Urinary bladder (tissue), 4 donors: ENCODE data around the gene EHHADH. TPM values are rescaled to one million over a fixed set of nuclear protein-coding genes. Genes with fewer than 3 reads are reported as not detected.

Experiments used
- DNase-seq: peaks from one replicate; pipeline ENCODE4 v3.0.0-alpha.2; 2015; ENCODE audit errors: extremely low spot score
- H3K27ac ChIP-seq: one replicate; pipeline ENCODE4 v1.5.1; 2013; ENCODE audit warnings: low read depth, mild to moderate bottlenecking, moderate library complexity
- H3K36me3 ChIP-seq: one replicate; pipeline ENCODE4 v1.6.1; 2013; ENCODE audit warnings: mild to moderate bottlenecking, moderate library complexity; ENCODE audit not compliant: insufficient read depth
- H3K4me1 ChIP-seq: one replicate; pipeline ENCODE4 v1.6.1; 2013; ENCODE audit warnings: mild to moderate bottlenecking, moderate library complexity; ENCODE audit not compliant: insufficient read depth
- H3K4me3 ChIP-seq: one replicate; pipeline ENCODE4 v1.5.1; 2013; ENCODE audit warnings: low read depth, low read length
- WGBS: extraction: QIAGEN DNeasy Blood & Tissue Kit; methylation state at CpG from one replicate; pipeline ENCODE4 v1.1.7; 2013; 5-methylcytosine and 5-hydroxymethylcytosine counted together
- polyA plus RNA-seq: library from polyadenylated mRNA; stranded (reverse); fragments of 200-250 nt; gene quantifications from one replicate; pipeline ENCODE4 v1.2.3, GENCODE V29; 2013
- total RNA-seq: library from RNA; depleted of rRNA; stranded (reverse); fragments of >200 nt; gene quantifications from one replicate; pipeline ENCODE4 v1.2.3, GENCODE V29; 2014
- donor health status: healthy with polysubstance abuse.
- donor health status: healthy.

EHHADH gene
- total and polyA plus RNA-seq, 2 donors = 3.4 to 5.1 TPM

DNA sequence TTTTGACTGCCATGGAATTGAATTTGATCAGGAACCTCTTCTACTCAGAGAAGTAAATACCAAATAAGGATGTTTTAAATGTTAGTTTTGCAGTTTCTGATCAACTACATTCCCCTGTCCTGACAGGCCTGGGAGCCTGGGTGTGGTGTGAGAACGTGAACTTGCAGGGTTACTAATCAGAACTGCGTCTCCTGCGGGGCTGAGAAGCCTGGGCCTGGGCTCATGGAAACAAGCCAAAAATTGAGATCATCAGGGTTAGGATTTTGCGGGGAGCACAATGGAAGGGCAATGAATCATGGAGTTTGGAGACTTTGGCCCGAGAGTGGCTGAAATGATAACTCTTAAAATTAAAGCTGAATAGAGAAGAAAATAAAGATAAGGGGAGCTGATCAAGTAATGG, 53.2 kb downstream of the EHHADH start:
- peak; percentile 14 for DNase-seq
- Histone ChIP-seq H3K36me3 (no peaks in the 10 kb centered on the region), H3K27ac (no peak overlapping the region), H3K4me3 (no peak overlapping the region), H3K4me1 (no peaks in the 10 kb centered on the region)
- WGBS = 47% methylated on average over 5 of the region's 5 CpGs

- no peaks in the 10 kb centered on the region for H3K36me3 ChIP-seq
- 81% methylated on average over 5 of the region's 5 CpGs for WGBS
- no peak for DNase-seq
- H3K27ac ChIP-seq = no peak overlapping the region
- H3K4me3 ChIP-seq = no peak overlapping the region
- H3K4me1 ChIP-seq = no peaks in the 10 kb centered on the region
Measured at GRCh38 chr3:185199671-185200070, 54.2 kb downstream of the EHHADH start.

GRCh38 chr3:185199206-185199605, 54.6 kb downstream of the EHHADH start:
- WGBS = 90% methylated on average over 4 of the region's 4 CpGs
- Histone ChIP-seq H3K36me3 (no peaks in the 10 kb centered on the region), H3K4me3 (no peak overlapping the region), H3K27ac (no peak overlapping the region), H3K4me1 (no peaks in the 10 kb centered on the region)
- DNase-seq = no peak

- no peak for DNase-seq
- Histone ChIP-seq H3K4me3 (no peak overlapping the region), H3K36me3 (no peaks in the 10 kb centered on the region), H3K27ac (no peak overlapping the region), H3K4me1 (no peaks in the 10 kb centered on the region)
- WGBS = 90% methylated on average over 2 of the region's 2 CpGs
Measured at GRCh38 chr3:185197068-185197467, 56.8 kb downstream of the EHHADH start.

DNA sequence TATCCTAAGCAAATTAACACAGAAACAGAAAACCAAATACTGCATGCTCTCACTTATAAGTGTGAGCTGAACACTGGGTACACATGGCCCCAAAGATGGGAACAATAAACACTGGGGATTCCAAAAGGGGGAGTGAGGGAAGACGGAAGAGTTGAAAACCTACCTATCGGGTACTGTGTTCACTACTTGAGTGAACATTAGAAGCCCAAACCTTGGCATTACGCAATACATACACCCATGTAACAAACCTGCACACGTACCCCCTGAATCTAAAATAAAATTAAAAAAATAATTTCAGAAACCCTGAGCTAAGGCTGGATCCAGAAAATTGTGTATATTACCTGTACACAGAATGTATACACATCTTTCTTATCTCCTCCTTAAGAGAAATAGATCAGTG, 58.2 kb downstream of the EHHADH start:
- H3K36me3 ChIP-seq = no peaks in the 10 kb centered on the region
- H3K27ac ChIP-seq = no peak overlapping the region
- H3K4me1 ChIP-seq = no peaks in the 10 kb centered on the region
- DNase-seq = no peak
- WGBS = 94% methylated on average over 4 of the region's 4 CpGs
- no peak overlapping the region for H3K4me3 ChIP-seq

DNA sequence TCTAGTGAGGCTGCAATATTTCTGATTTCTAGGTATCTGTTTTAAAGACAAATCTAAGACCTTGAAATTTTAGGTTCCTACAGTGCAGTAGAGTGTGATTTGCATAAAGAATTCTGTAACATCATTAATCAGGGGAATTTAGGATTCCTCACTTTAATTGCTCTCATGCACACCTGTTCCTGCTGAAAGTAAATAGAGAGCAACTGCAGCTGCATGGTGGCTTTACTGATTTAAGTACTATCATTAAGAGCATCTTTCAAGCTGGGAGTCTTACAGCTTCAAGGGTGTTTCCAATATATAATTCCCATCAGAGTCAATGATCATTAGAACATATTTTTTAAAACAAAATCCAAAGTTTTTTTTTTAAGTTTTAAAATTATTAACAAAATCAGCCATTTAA, 65.0 kb downstream of the EHHADH start:
- H3K4me1 ChIP-seq = no peaks in the 10 kb centered on the region
- no peak for DNase-seq
- H3K36me3 ChIP-seq = no peaks in the 10 kb centered on the region
- H3K4me3 ChIP-seq = no peak overlapping the region
- no peak overlapping the region for H3K27ac ChIP-seq

DNA sequence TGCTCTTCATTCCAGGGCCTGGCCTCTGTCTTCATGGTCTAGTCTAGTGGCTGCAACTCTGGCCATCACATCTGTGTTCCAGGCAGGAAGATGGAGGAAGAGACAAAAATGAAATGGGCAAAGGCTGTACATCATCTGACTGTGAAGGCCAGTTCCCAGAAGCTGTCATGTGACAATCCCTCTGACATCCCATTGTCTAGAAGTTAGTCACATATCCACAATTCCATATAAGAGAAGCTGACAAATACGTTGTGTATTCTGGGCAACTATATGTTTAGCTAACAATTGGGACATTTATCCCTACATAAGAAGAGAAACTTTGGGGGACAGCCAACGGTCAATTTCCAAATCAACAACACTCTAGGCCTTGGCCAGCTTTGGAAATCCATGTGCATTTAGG, 66.5 kb downstream of the EHHADH start:
- H3K4me1 ChIP-seq = no peaks in the 10 kb centered on the region
- no peak overlapping the region for H3K4me3 ChIP-seq
- no peak overlapping the region for H3K27ac ChIP-seq
- no peaks in the 10 kb centered on the region for H3K36me3 ChIP-seq
- 74% methylated on average over 2 of the region's 2 CpGs for WGBS
- no peak for DNase-seq

GRCh38 chr3:185176750-185177359, 77.0 kb downstream of the EHHADH start:
- Histone ChIP-seq H3K36me3 (no peaks in the 10 kb centered on the region), H3K4me3 (no peak overlapping the region), H3K27ac (no peak overlapping the region), H3K4me1 (no peaks in the 10 kb centered on the region)
- no peak for DNase-seq
- 20% methylated on average over 10 of the region's 10 CpGs for WGBS

DNA sequence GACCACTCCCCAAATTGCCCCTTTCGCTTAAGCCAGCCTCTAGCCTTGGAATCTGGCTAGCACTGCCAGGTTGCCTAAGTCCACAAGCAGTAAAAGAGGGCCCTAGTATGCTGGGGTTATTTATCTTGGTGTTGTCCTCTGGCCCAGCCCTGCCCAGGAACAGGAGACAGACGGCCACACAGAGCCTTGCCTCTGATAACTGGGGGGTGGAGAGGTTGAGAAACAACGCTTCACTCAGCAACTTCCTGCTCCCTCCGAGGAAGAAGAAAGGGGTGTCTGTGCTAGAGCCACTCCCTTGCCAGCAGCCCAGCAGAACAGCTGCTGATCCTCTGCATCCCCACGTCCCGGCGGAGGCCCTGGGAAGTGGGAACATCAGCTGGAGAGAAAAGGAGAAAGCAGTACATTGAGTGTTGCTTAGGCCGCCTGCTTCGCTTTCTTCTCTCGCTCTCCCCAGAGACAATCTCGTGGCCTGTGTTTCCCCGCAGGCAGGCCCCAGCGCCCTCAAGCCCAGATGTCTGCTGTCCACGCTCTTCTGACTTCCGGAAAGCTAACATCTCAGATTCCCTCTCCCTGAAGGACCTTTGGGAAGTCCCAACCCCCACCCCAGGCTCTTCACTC, 78.4 kb downstream of the EHHADH start:
- no peak for DNase-seq
- no peak overlapping the region for H3K27ac ChIP-seq

DNA sequence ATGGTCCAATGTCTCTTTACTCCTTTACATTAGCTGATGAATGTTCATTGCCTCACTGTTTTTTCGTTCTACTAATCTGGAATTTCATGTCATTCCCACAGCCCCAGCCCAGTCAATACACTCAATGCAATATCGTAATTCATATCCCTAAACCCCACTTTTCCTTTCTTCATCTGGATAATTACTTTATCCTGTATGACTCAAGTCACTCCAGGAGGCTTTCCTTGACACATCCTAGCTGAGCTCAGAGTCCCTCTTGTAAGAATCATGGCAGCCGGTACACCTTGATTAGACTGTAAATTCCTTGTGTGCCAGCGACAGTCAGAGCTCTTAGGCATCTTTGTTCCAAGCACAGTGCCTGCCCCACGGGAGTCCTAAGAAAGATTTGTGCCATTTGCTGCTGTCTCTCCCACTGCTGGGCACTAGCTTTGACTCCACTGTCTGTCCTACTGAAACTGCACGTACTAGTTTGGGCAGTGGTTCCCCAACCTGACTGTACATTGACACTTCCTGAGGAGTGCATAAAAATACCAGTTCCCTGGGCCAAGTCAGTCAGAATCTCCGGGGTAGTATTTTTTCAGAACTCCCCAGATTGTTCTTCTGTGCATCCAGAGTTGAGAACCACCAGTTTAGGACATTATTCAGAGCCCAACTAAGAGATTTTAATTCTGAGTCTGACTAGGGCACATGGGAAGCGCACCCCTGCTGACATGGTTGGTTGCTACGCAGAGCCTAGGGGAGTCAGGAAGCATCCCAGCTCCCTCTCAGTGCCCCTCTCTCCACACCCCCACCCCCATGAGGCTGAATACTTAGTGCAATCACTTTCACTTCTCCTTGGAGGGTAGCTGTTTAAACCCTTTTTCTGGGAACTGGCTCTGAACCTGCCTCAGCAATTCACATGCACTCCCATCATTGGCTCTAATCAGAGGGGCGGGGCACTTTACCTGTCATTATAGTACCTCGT, 81.5 kb downstream of the EHHADH start:
- Histone ChIP-seq H3K36me3 (no peaks in the 10 kb centered on the region), H3K4me3 (no peak overlapping the region), H3K4me1 (no peaks in the 10 kb centered on the region), H3K27ac (no peak overlapping the region)
- WGBS = 80% methylated on average over 11 of the region's 11 CpGs
- DNase-seq = no peak

More for the DNA sequence above, 78.4 kb downstream of the EHHADH start:
- Histone ChIP-seq H3K4me3 (no peak overlapping the region), H3K4me1 (no peaks in the 10 kb centered on the region), H3K36me3 (no peaks in the 10 kb centered on the region)
- 32% methylated on average over 15 of the region's 15 CpGs for WGBS

- DNase-seq = no peak
- no peak overlapping the region for H3K4me3 ChIP-seq
- no peaks in the 10 kb centered on the region for H3K4me1 ChIP-seq
- no peak overlapping the region for H3K27ac ChIP-seq
- 64% methylated on average over 6 of the region's 6 CpGs for WGBS
- no peaks in the 10 kb centered on the region for H3K36me3 ChIP-seq
Measured at GRCh38 chr3:185164428-185165217, 89.2 kb downstream of the EHHADH start.

DNA sequence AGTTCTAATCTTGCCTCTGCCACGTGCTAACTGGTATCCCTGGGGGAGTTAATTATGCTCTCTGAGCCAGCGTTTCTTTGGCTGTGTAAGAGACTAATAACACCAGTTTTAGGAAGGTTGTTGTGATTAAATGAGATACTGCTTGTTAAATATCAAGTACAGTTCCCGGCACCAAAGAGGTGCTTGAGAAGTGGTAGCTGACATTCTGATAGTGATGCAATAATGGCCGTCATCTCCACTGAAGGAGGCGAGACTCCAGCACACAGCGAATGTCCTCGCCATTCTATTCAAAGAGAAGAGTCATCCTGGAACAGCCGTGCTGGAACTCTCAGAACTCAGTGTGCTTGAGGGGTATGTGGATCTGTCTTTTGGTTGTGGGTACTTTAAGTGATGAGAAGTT, 91.2 kb downstream of the EHHADH start:
- DNase-seq = no peak
- Histone ChIP-seq H3K27ac (no peak overlapping the region), H3K4me1 (no peaks in the 10 kb centered on the region), H3K36me3 (no peaks in the 10 kb centered on the region), H3K4me3 (no peak overlapping the region)
- WGBS = 83% methylated on average over 8 of the region's 8 CpGs

GRCh38 chr3:185161761-185162160, 92.1 kb downstream of the EHHADH start:
- 74% methylated on average over 5 of the region's 5 CpGs for WGBS
- Histone ChIP-seq H3K36me3 (no peaks in the 10 kb centered on the region), H3K4me1 (no peaks in the 10 kb centered on the region), H3K27ac (no peak overlapping the region), H3K4me3 (no peak overlapping the region)
- no peak for DNase-seq
